H9 (cell line): ENCODE data around the gene TMEM186. TPM values are rescaled to one million over a fixed set of nuclear protein-coding genes. Genes with fewer than 3 reads are reported as not detected.

Experiments
- DNase-seq: peaks from one replicate; pipeline ENCODE4 v3.0.0-alpha.2; 2017
- H2AFZ ChIP-seq: one replicate; pipeline ENCODE4 v1.6.1; 2013; ENCODE audit warnings: mild to moderate bottlenecking, low read length, control low read depth, moderate library complexity
- H2AK5ac ChIP-seq: 2 replicates; pipeline ENCODE4 v1.6.1; 2013; ENCODE audit warnings: low read length, control low read depth, mixed read lengths; ENCODE audit not compliant: insufficient read length
- H2BK120ac ChIP-seq: one replicate; pipeline ENCODE4 v1.6.1; 2013; ENCODE audit warnings: low read depth, mild to moderate bottlenecking, low read length, control low read depth, inconsistent platforms; ENCODE audit not compliant: poor library complexity, severe bottlenecking
- H2BK12ac ChIP-seq: 2 replicates; pipeline ENCODE4 v1.6.1; 2013; ENCODE audit warnings: low read length, control low read depth, mixed read lengths, low read depth; ENCODE audit not compliant: insufficient read length
- H2BK15ac ChIP-seq: 2 replicates; pipeline ENCODE4 v1.6.1; 2013; ENCODE audit warnings: low read depth, low read length, control low read depth
- H2BK20ac ChIP-seq: one replicate; pipeline ENCODE4 v1.6.1; 2013; ENCODE audit warnings: low read depth, mild to moderate bottlenecking, low read length, control low read depth, inconsistent platforms; ENCODE audit not compliant: poor library complexity, severe bottlenecking
- H2BK5ac ChIP-seq: 2 replicates; pipeline ENCODE4 v1.6.1; 2013; ENCODE audit warnings: low read length, control low read depth, mixed read lengths; ENCODE audit not compliant: insufficient read length
- H3K14ac ChIP-seq: 2 replicates; pipeline ENCODE4 v1.6.1; 2013; ENCODE audit warnings: low read length, control low read depth; ENCODE audit not compliant: insufficient read depth
- H3K18ac ChIP-seq: 2 replicates; pipeline ENCODE4 v1.6.1; 2013; ENCODE audit warnings: low read depth, mild to moderate bottlenecking, mixed read lengths, low read length, control low read depth; ENCODE audit not compliant: insufficient read length
- H3K23ac ChIP-seq: 2 replicates; pipeline ENCODE4 v1.6.1; 2013; ENCODE audit warnings: low read length, control low read depth, mixed read lengths, low read depth; ENCODE audit not compliant: insufficient read length
- H3K23me2 ChIP-seq: 2 replicates; pipeline ENCODE4 v1.6.1; 2013; ENCODE audit warnings: low read depth, mild to moderate bottlenecking, mixed read lengths, low read length, control low read depth; ENCODE audit not compliant: insufficient read length, poor library complexity, severe bottlenecking
- H3K27ac ChIP-seq: 2 replicates; pipeline ENCODE4 v1.5.1; 2013; ENCODE audit warnings: low read length, control low read depth, mixed read lengths, low read depth; ENCODE audit not compliant: insufficient read length
- H3K27me3 ChIP-seq: 2 replicates; pipeline ENCODE4 v1.6.1; 2013; ENCODE audit warnings: low read length, control low read depth, inconsistent platforms; ENCODE audit not compliant: insufficient read depth
- H3K4ac ChIP-seq: 2 replicates; pipeline ENCODE4 v1.6.1; 2013; ENCODE audit warnings: low read depth, mild to moderate bottlenecking, control low read depth, inconsistent platforms, low read length, moderate library complexity
- H3K4me1 ChIP-seq: 2 replicates; pipeline ENCODE4 v1.6.1; 2013; ENCODE audit warnings: low read length, control low read depth, inconsistent platforms; ENCODE audit not compliant: insufficient read depth
- H3K4me2 ChIP-seq: 2 replicates; pipeline ENCODE4 v1.6.1; 2013; ENCODE audit warnings: low read length, control low read depth, mixed read lengths; ENCODE audit not compliant: insufficient read length, insufficient read depth
- H3K56ac ChIP-seq: 2 replicates; pipeline ENCODE4 v1.6.1; 2013; ENCODE audit warnings: low read depth, mild to moderate bottlenecking, mixed read lengths, low read length, control low read depth; ENCODE audit not compliant: insufficient read length
- H3K79me1 ChIP-seq: 2 replicates; pipeline ENCODE4 v1.6.1; 2013; ENCODE audit warnings: low read depth, mild to moderate bottlenecking, moderate library complexity, low read length, control low read depth, inconsistent platforms; ENCODE audit not compliant: insufficient read depth, poor library complexity, severe bottlenecking
- H3K79me2 ChIP-seq: 2 replicates; pipeline ENCODE4 v1.6.1; 2013; ENCODE audit warnings: low read length, control low read depth, inconsistent platforms; ENCODE audit not compliant: insufficient read depth
- H3K9ac ChIP-seq: 2 replicates; pipeline ENCODE4 v1.6.1; 2013; ENCODE audit warnings: low read length, control low read depth, mixed read lengths; ENCODE audit not compliant: insufficient read length; ENCODE audit errors: extremely low read depth
- H3K9me3 ChIP-seq: one replicate; pipeline ENCODE4 v1.6.1; 2013; ENCODE audit warnings: low read depth, low read length, inconsistent platforms; ENCODE audit not compliant: control insufficient read depth
- H3T11ph ChIP-seq: one replicate; pipeline ENCODE4 v1.6.1; 2013; ENCODE audit warnings: mild to moderate bottlenecking, low read length, control low read depth, inconsistent platforms
- H4K20me1 ChIP-seq: one replicate; pipeline ENCODE4 v1.6.1; 2013; ENCODE audit not compliant: control insufficient read depth, insufficient read length, insufficient read depth
- H4K5ac ChIP-seq: 2 replicates; pipeline ENCODE4 v1.6.1; 2013; ENCODE audit warnings: low read depth, mild to moderate bottlenecking, mixed read lengths, low read length, control low read depth; ENCODE audit not compliant: insufficient read length
- H4K8ac ChIP-seq: replicated peaks from 2 replicates; pipeline ENCODE4 v1.6.1; 2013; ENCODE audit warnings: low read length, control low read depth, mixed read lengths, low read depth; ENCODE audit not compliant: insufficient read length
- H4K91ac ChIP-seq: 2 replicates; pipeline ENCODE4 v1.6.1; 2013; ENCODE audit warnings: low read depth, mild to moderate bottlenecking, moderate library complexity, mixed read lengths, low read length, control low read depth; ENCODE audit not compliant: insufficient read length
- H3K27ac Mint-ChIP-seq, 3 experiments: 2 replicates in 2 of 3; 3 replicates in 1 of 3; pipeline ENCODE4 v1.8.0; 2020 to 2021; ENCODE audit warnings: mixed read lengths in 3 of 3, mild to moderate bottlenecking in 1 of 3, moderate library complexity in 1 of 3
- H3K27me3 Mint-ChIP-seq: 2 replicates; pipeline ENCODE4 v1.8.0; 2021; ENCODE audit warnings: low read depth, mild to moderate bottlenecking, moderate library complexity, mixed read lengths
- H3K36me3 Mint-ChIP-seq, 3 experiments: 2 replicates in 2 of 3; 3 replicates in 1 of 3; pipeline ENCODE4 v1.8.0; 2020 to 2021; ENCODE audit warnings: low read depth in 3 of 3, mixed read lengths in 3 of 3; ENCODE audit not compliant: insufficient read depth in 1 of 3
- H3K4me1 Mint-ChIP-seq, 2 experiments: 2 replicates each; pipeline ENCODE4 v1.8.0; 2020; ENCODE audit warnings: mixed read lengths in 2 of 2
- H3K4me3 Mint-ChIP-seq, 2 experiments: 2 replicates in 1 of 2; 3 replicates in 1 of 2; pipeline ENCODE4 v1.8.0; 2020 to 2021; ENCODE audit warnings: mild to moderate bottlenecking in 2 of 2, mixed read lengths in 2 of 2, moderate library complexity in 1 of 2
- H3K9me3 Mint-ChIP-seq, 2 experiments: 2 replicates in 1 of 2; 3 replicates in 1 of 2; pipeline ENCODE4 v1.8.0; 2020; ENCODE audit warnings: mild to moderate bottlenecking in 2 of 2, mixed read lengths in 2 of 2, moderate library complexity in 1 of 2
- WGBS: extraction: QIAGEN DNeasy Blood & Tissue Kit; methylation state at CpG from one replicate; pipeline ENCODE4 v1.1.7; 2013; ENCODE audit warnings: missing lambda C conversion rate, low lambda C conversion rate, mixed read lengths; ENCODE audit not compliant: insufficient read length; ENCODE audit errors: extremely low coverage; 5-methylcytosine and 5-hydroxymethylcytosine counted together
- total RNA-seq: library from RNA; stranded (reverse); gene quantifications from 2 replicates; pipeline ENCODE4 v1.2.1, GENCODE V29; 2021
- TF ChIP-seq, protein P1 (sequence below): fragments of 200-600 bp; sonication (generic); conservative IDR thresholded peaks from 3 replicates; pipeline ENCODE4 v1.8.0; 2021; ENCODE audit warnings: antibody characterized with exemption, mild to moderate bottlenecking

Gene TMEM186
- total RNA-seq, 1 experiment from 2014 or later: 9.6 TPM

DNA sequence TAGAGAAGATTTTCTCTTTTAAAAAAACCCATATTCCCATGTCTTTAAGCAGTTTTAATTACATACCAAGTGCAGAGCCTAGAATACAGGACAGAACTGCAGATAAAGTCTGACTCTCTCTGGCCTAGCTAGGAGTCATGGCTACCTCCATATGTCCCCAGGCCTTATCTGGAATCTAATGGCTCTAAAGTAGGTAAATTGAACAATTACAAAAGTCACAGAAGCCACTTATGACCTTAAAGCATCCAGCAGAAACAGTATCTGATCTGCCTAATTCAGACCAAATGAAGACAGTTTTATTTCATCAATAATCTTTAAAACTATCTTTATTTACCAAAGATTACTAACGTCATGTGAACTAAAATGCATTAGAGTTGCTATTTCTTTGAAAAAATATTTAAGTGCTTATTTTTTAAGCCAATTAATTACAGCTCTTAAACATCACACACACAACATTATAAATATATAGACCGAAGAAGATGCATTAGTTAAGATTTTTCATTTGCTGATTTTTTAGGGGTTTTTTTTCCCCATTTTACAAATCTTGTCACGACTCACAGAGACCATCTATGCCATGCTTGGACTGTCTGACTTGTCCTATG lies 28.9 kb upstream of the TMEM186 start:
- H3K4me3 Mint-ChIP-seq: no peak overlapping the region

More for the DNA sequence above, 28.9 kb upstream of the TMEM186 start:
- Histone ChIP-seq H3K9ac (no peak overlapping the region), H3K56ac (no peak overlapping the region), H3K79me2 (no peaks in the 10 kb centered on the region), H4K5ac (no peak overlapping the region), H3K23ac (no peak overlapping the region), H2BK12ac (no peak overlapping the region), H4K91ac (no peak overlapping the region), H3K4ac (no peak overlapping the region), H2AK5ac (no peak overlapping the region), H2BK5ac (no peak overlapping the region), H2BK20ac (no peak overlapping the region), H3K4me1 (peaks cover 8% of the 10 kb centered on the region), H2BK15ac (no peak overlapping the region), H3K18ac (no peak overlapping the region), H3K14ac (no peak overlapping the region), H3K79me1 (no peaks in the 10 kb centered on the region), H3K27me3 (no peaks in the 10 kb centered on the region), H4K20me1 (no peaks in the 10 kb centered on the region), H3K9me3 (no peaks in the 10 kb centered on the region), H3T11ph (no peak overlapping the region), H3K27ac (no peak overlapping the region), H4K8ac (no peak overlapping the region), H2AFZ (no peak overlapping the region), H2BK120ac (no peak overlapping the region), H3K4me2 (no peak overlapping the region), H3K23me2 (no peaks in the 10 kb centered on the region)
- Mint-ChIP-seq H3K4me1 (peaks cover 46 to 49% of the 10 kb centered on the region in 2 experiments), H3K36me3 (peaks cover 55 to 74% (median 61%) of the 10 kb centered on the region in 3 experiments), H3K9me3 (no peaks in the 10 kb centered on the region), H3K27me3 (no peaks in the 10 kb centered on the region), H3K27ac (peak overlapping the region in 1 of 3 experiments; percentile 74; a peak in 2 of 7 replicates)
- WGBS: no CpG with 5 or more reads among the region's 3 CpGs
- TF ChIP-seq, protein P1, sequence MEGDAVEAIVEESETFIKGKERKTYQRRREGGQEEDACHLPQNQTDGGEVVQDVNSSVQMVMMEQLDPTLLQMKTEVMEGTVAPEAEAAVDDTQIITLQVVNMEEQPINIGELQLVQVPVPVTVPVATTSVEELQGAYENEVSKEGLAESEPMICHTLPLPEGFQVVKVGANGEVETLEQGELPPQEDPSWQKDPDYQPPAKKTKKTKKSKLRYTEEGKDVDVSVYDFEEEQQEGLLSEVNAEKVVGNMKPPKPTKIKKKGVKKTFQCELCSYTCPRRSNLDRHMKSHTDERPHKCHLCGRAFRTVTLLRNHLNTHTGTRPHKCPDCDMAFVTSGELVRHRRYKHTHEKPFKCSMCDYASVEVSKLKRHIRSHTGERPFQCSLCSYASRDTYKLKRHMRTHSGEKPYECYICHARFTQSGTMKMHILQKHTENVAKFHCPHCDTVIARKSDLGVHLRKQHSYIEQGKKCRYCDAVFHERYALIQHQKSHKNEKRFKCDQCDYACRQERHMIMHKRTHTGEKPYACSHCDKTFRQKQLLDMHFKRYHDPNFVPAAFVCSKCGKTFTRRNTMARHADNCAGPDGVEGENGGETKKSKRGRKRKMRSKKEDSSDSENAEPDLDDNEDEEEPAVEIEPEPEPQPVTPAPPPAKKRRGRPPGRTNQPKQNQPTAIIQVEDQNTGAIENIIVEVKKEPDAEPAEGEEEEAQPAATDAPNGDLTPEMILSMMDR: no peak
- no peak for DNase-seq
